HG03521 (cell line): ENCODE results near the gene QRFPR.
"Not testable (repeated sequence)": the region's sequence is repeated elsewhere in the genome, so short reads cannot be mapped to it uniquely, and the experiment has no call there.

Experiments
- ATAC-seq: cut with Tn5 transposase; IDR thresholded peaks from one replicate; pipeline ENCODE4 v1.9.1; 2021; ENCODE audit warnings: mild to moderate bottlenecking, moderate library complexity; ENCODE audit not compliant: unreplicated experiment

QRFPR gene

GRCh38 chr4:121380776-121381462, at the start of gene QRFPR:
QRFPR (minus strand) TSS chr4:121381018; CDS start chr4:121380647, 371 bp downstream.
- no peak for ATAC-seq

- no peak for ATAC-seq
Observed at GRCh38 chr4:121428721-121429120, 47.9 kb upstream of the QRFPR start.

- no peak for ATAC-seq
Observed at GRCh38 chr4:121421594-121421993, 40.8 kb upstream of the QRFPR start.

GRCh38 chr4:121411151-121411744, 30.4 kb upstream of the QRFPR start:
- no peak for ATAC-seq

- not testable (repeated sequence) for ATAC-seq
Observed at GRCh38 chr4:121408567-121408966, 27.7 kb upstream of the QRFPR start.

- ATAC-seq, result no peak
Observed at GRCh38 chr4:121400632-121401031, 19.8 kb upstream of the QRFPR start.

GRCh38 chr4:121397941-121398601, 17.3 kb upstream of the QRFPR start:
- no peak for ATAC-seq

- no peak for ATAC-seq
Observed at GRCh38 chr4:121397434-121397833, 16.6 kb upstream of the QRFPR start.

- no peak for ATAC-seq
Observed at GRCh38 chr4:121392426-121393086, 11.7 kb upstream of the QRFPR start.

- ATAC-seq, result no peak
Observed at GRCh38 chr4:121390335-121390734, 9.5 kb upstream of the QRFPR start.

GRCh38 chr4:121379276-121379675, 1.5 kb downstream of the QRFPR start:
- ATAC-seq, result no peak

- ATAC-seq, result no peak
Observed at GRCh38 chr4:121377076-121377475, 3.7 kb downstream of the QRFPR start.

GRCh38 chr4:121376556-121376955, 4.3 kb downstream of the QRFPR start:
- no peak for ATAC-seq

GRCh38 chr4:121376097-121376496, 4.7 kb downstream of the QRFPR start:
- no peak for ATAC-seq

- no peak for ATAC-seq
Observed at GRCh38 chr4:121375262-121375661, 5.6 kb downstream of the QRFPR start.

- no peak for ATAC-seq
Observed at GRCh38 chr4:121373841-121374240, 7.0 kb downstream of the QRFPR start.

GRCh38 chr4:121370729-121371325, 10.0 kb downstream of the QRFPR start:
- ATAC-seq, result no peak

- ATAC-seq, result no peak
Observed at GRCh38 chr4:121360495-121360894, 20.3 kb downstream of the QRFPR start.

GRCh38 chr4:121358473-121358872, 22.3 kb downstream of the QRFPR start:
- no peak for ATAC-seq

GRCh38 chr4:121353213-121353612, 27.6 kb downstream of the QRFPR start:
- no peak for ATAC-seq

GRCh38 chr4:121344098-121344497, 36.7 kb downstream of the QRFPR start:
- ATAC-seq, result no peak
